ENCODE data around the gene MSL2. TPM values are rescaled to one million over a fixed set of nuclear protein-coding genes. Genes with fewer than 3 reads are reported as not detected.

MSL2 gene
- total RNA-seq (10 to 100 TPM; 20.1 to 47.9 (median 39.4) TPM), polyA plus RNA-seq (10 to 100 TPM; 14.3 to 39.6 TPM)
- long read RNA-seq, donor 1, full-length matches to known transcripts, result 1 of 4 reads
- long read RNA-seq, donor 1, partial matches to known transcripts, result 0 of 4 reads
- long read RNA-seq, donor 1, other reads (novel, unspliced or antisense), result 3 of 4 reads
- long read RNA-seq, donor 2, full-length matches to known transcripts, result 16 of 16 reads
- long read RNA-seq, donor 2, partial matches to known transcripts, result 0 of 16 reads
- long read RNA-seq, donor 2, other reads (novel, unspliced or antisense), result 0 of 16 reads
- long read RNA-seq, donor 3, full-length matches to known transcripts, result 11 of 14 reads
- long read RNA-seq, donor 3, partial matches to known transcripts, result 0 of 14 reads
- long read RNA-seq, donor 3, other reads (novel, unspliced or antisense), result 3 of 14 reads

GRCh38 chr3:136196064-136196400 lies at the start of gene MSL2:
Gene MSL2 (minus strand): TSS chr3:136196335. CDS start chr3:136195113, 1,222 bp downstream.
- Histone ChIP-seq H3K4me3 (peak within 1 kb of the TSS; percentile 92), H3K9me3 (no peaks in the 10 kb centered on the region), H3K36me3 (no peaks in the 10 kb centered on the region), H3K4me1 (ENCODE audit: insufficient read depth) (peaks cover 6% of the 10 kb centered on the region), H3K27me3 (no peaks in the 10 kb centered on the region), H3K27ac (peak within 1 kb of the TSS; percentile 99 to 100)
- peak; percentile 82 for TF ChIP-seq POLR2A (IDR thresholded peaks at IDR 0.05)
- no peak for TF ChIP-seq EP300 (IDR thresholded peaks at IDR 0.05)
- TF ChIP-seq CTCF (IDR thresholded peaks at IDR 0.05), result peak in 1 of 3 donors; percentile 30
- 1% methylated on average over 30 to 37 of the region's 37 CpGs for WGBS, 3 donors
- peak in 1 of 5 donors; percentile 87 for DNase-seq
- intact Hi-C loops (cut with DNase I), result loop anchor here in 1 of 4 donors (1.0 to 5.0 kb wide), 2 partner anchors 51 to 556 kb away; partner anchors contain the start of gene STAG1

- no peaks in the 10 kb centered on the region for H3K27me3 ChIP-seq
- 19 to 25% (median 21%) methylated on average over 3 of the region's 3 CpGs for WGBS, 3 donors
- no peaks in the 10 kb centered on the region for H3K9me3 ChIP-seq
- TF ChIP-seq CTCF (IDR thresholded peaks at IDR 0.05) (no peak), POLR2A (IDR thresholded peaks at IDR 0.05) (no peak), EP300 (IDR thresholded peaks at IDR 0.05) (no peak)
- no peak overlapping the region for H3K27ac ChIP-seq
- DNase-seq, result no peak
- intact Hi-C loops (cut with DNase I), result loop anchor here in 1 of 4 donors (5.0 kb wide), 1 partner anchor 48 kb away; the partner anchor contains the start of gene MSL2
- no peaks in the 10 kb centered on the region for H3K36me3 ChIP-seq
- H3K4me1 ChIP-seq (ENCODE audit: insufficient read depth), result peaks cover 1% of the 10 kb centered on the region
- H3K4me3 ChIP-seq, result no peak overlapping the region
These were observed 49.6 kb upstream of the MSL2 start for GRCh38 chr3:136245691-136246090.

GRCh38 chr3:136239094-136239493 lies 43.0 kb upstream of the MSL2 start:
- Histone ChIP-seq H3K4me3 (no peak overlapping the region), H3K27me3 (no peaks in the 10 kb centered on the region), H3K36me3 (no peaks in the 10 kb centered on the region), H3K27ac (no peak overlapping the region), H3K9me3 (no peaks in the 10 kb centered on the region), H3K4me1 (ENCODE audit: insufficient read depth) (no peaks in the 10 kb centered on the region)
- WGBS, 3 donors, result 10 to 25% (median 11%) methylated on average over 1 of the region's 1 CpG
- DNase-seq, result no peak
- TF ChIP-seq POLR2A (IDR thresholded peaks at IDR 0.05), result no peak
- TF ChIP-seq CTCF (IDR thresholded peaks at IDR 0.05), result no peak
- no peak for TF ChIP-seq EP300 (IDR thresholded peaks at IDR 0.05)
- intact Hi-C loops (cut with DNase I), result no loop called here

- 80 to 88% (median 81%) methylated on average over 4 of the region's 4 CpGs for WGBS, 3 donors
- TF ChIP-seq EP300 (IDR thresholded peaks at IDR 0.05), result no peak
- no peak for TF ChIP-seq POLR2A (IDR thresholded peaks at IDR 0.05)
- TF ChIP-seq CTCF (IDR thresholded peaks at IDR 0.05), result no peak
- intact Hi-C loops (cut with DNase I), result no loop called here
- no peaks in the 10 kb centered on the region for H3K27me3 ChIP-seq
- no peak for DNase-seq
- no peak overlapping the region for H3K27ac ChIP-seq
- no peaks in the 10 kb centered on the region for H3K9me3 ChIP-seq
- no peaks in the 10 kb centered on the region for H3K36me3 ChIP-seq
- no peaks in the 10 kb centered on the region for H3K4me1 ChIP-seq (ENCODE audit: insufficient read depth)
- H3K4me3 ChIP-seq, result no peak overlapping the region
These were observed 42.0 kb upstream of the MSL2 start for GRCh38 chr3:136237961-136238649.

Measured in ovary (tissue), 10 donors.